Testis (tissue), 2 donors: Measurements from ENCODE around the gene IL6R.

Source experiments
- POLR2A ChIP-seq: fragments of 450-650 bp; IDR thresholded peaks from one replicate; pipeline ENCODE4 v1.6.1; 2017; ENCODE audit warnings: antibody characterized with exemption, mild to moderate bottlenecking, moderate library complexity
- TF ChIP-seq, protein P1 (sequence below), 3 experiments: fragments of 450-650 bp in 2 of 3; fragments of 200-600 bp in 1 of 3; sonication (generic) in 1 of 3; IDR thresholded peaks; one replicate each; pipeline ENCODE4 v1.5.1; 2016 to 2019; ENCODE audit warnings: antibody characterized with exemption in 3 of 3, mild to moderate bottlenecking in 2 of 3, moderate library complexity in 1 of 3

DNA sequence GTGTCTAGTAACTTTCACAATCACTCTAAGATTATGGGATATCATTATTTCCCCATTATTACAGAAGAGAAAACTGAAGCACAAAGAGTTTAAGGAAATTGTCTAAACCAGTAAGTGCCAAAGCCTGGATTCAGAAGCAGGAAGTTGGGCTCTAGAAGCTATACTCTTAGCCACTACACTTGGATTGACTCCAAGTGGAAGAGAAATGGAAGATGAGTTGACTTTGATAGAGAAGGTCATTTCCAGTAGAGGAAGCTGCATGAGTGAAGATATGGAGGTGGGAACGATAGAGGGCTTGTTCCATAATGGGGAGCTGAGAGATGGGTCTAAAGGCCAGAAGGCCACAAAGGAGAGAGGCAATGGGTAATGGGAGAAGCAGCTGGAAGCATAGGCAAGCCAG is 85.2 kb downstream of the IL6R start:
- TF ChIP-seq, protein P1, sequence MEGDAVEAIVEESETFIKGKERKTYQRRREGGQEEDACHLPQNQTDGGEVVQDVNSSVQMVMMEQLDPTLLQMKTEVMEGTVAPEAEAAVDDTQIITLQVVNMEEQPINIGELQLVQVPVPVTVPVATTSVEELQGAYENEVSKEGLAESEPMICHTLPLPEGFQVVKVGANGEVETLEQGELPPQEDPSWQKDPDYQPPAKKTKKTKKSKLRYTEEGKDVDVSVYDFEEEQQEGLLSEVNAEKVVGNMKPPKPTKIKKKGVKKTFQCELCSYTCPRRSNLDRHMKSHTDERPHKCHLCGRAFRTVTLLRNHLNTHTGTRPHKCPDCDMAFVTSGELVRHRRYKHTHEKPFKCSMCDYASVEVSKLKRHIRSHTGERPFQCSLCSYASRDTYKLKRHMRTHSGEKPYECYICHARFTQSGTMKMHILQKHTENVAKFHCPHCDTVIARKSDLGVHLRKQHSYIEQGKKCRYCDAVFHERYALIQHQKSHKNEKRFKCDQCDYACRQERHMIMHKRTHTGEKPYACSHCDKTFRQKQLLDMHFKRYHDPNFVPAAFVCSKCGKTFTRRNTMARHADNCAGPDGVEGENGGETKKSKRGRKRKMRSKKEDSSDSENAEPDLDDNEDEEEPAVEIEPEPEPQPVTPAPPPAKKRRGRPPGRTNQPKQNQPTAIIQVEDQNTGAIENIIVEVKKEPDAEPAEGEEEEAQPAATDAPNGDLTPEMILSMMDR (IDR thresholded peaks at IDR 0.05): no peak
- TF ChIP-seq POLR2A: no peak
